Mesothelial cell of epicardium (in vitro differentiated cells): ENCODE measurements around the gene CNTN4. TPM values are rescaled to one million over a fixed set of nuclear protein-coding genes. Genes with fewer than 3 reads are reported as not detected.

Experiments
- DNase-seq, 2 experiments: peaks; one replicate each; pipeline ENCODE4 v3.0.0; 2021; ENCODE audit warnings: low spot score in 2 of 2; ENCODE audit not compliant: unreplicated experiment in 2 of 2
- H3K27ac Mint-ChIP-seq: 2 replicates; pipeline ENCODE4 v1.8.0; 2021; ENCODE audit warnings: mixed read lengths
- H3K27me3 Mint-ChIP-seq: 2 replicates; pipeline ENCODE4 v1.8.0; 2021; ENCODE audit warnings: low read depth, mixed read lengths
- H3K36me3 Mint-ChIP-seq: 2 replicates; pipeline ENCODE4 v1.8.0; 2021; ENCODE audit warnings: mixed read lengths
- H3K4me1 Mint-ChIP-seq: 2 replicates; pipeline ENCODE4 v1.8.0; 2021; ENCODE audit warnings: mixed read lengths
- H3K4me3 Mint-ChIP-seq: 2 replicates; pipeline ENCODE4 v1.8.0; 2021; ENCODE audit warnings: mild to moderate bottlenecking, moderate library complexity, mixed read lengths
- H3K9me3 Mint-ChIP-seq: 2 replicates; pipeline ENCODE4 v1.8.0; 2021; ENCODE audit warnings: mixed read lengths
- total RNA-seq: library from RNA; stranded (reverse); gene quantifications from 3 replicates; pipeline ENCODE4 v1.2.1, GENCODE V29; 2021
- TF ChIP-seq, protein P1 (sequence below): fragments of 200-600 bp; sonication (generic); IDR thresholded peaks from one replicate; pipeline ENCODE4 v1.5.0; 2021; ENCODE audit warnings: antibody characterized with exemption; ENCODE audit not compliant: unreplicated experiment

The CNTN4 gene
- total RNA-seq, 1 donor from 2014 or later = 68.9 TPM

DNA sequence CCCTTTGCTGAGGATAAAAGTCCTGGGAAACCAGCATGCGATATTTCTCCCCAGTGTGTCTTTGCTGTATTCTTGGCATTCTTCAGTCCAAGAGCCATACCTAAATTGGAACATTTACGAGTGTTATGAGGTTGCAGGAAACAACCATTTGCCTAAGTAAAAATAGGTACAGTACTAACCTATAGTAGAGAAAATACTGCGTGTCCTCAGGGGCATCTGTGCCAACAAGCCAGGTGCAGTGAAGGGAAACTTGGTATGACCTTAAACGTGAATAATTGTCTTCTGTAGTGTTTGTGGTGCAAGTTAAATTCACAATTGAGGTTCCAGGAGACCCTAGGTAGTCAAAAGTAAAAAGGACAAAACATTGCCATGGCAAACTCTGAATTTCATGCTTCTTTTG, 999.3 kb downstream of the CNTN4 start:
- no peaks in the 10 kb centered on the region for H3K9me3 Mint-ChIP-seq
- no peaks in the 10 kb centered on the region for H3K36me3 Mint-ChIP-seq
- TF ChIP-seq, protein P1, sequence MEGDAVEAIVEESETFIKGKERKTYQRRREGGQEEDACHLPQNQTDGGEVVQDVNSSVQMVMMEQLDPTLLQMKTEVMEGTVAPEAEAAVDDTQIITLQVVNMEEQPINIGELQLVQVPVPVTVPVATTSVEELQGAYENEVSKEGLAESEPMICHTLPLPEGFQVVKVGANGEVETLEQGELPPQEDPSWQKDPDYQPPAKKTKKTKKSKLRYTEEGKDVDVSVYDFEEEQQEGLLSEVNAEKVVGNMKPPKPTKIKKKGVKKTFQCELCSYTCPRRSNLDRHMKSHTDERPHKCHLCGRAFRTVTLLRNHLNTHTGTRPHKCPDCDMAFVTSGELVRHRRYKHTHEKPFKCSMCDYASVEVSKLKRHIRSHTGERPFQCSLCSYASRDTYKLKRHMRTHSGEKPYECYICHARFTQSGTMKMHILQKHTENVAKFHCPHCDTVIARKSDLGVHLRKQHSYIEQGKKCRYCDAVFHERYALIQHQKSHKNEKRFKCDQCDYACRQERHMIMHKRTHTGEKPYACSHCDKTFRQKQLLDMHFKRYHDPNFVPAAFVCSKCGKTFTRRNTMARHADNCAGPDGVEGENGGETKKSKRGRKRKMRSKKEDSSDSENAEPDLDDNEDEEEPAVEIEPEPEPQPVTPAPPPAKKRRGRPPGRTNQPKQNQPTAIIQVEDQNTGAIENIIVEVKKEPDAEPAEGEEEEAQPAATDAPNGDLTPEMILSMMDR = no peak
- H3K27ac Mint-ChIP-seq = no peak overlapping the region
- peaks cover 10% of the 10 kb centered on the region for H3K27me3 Mint-ChIP-seq
- no peaks in the 10 kb centered on the region for H3K4me1 Mint-ChIP-seq
- DNase-seq = no peak
- no peak overlapping the region for H3K4me3 Mint-ChIP-seq

DNA sequence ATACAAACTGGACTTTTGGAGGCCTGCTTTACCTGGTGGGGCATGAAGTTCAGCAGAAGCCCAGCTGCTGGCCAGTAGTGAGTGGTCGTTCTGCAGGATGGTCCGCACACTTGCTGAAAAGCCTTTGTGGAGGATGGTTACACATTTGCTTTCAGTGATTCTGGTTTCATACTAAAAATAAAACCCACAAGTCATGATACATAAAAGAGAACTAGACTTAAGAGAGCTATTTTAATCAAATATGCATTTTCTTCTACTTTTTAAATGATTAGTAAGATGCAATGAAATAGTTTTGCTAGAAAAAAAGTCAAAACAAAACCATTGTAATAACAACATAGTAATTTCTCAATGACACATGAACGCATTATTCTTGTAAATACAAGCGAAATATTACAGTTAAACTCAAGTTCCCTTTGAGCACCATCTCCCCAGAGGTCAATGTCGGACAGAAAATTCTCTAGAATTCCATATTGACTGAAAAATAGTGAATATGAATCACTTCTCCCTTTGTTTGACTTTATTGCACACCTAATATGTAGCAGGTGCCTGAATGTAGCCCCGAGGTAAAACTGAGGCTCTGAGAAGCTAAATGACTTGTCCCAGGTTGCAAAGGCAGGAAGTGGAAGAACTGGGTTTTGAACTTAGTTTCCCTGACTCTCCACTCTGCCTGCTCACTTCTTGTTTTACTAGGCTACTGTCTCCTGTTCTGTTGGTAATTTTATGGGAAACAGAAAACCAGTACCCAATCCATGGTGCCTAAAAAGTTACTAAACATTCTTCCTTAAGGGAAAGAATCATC, 1003.2 kb downstream of the CNTN4 start:
- TF ChIP-seq, protein P1 = no peak
- Mint-ChIP-seq H3K9me3 (no peaks in the 10 kb centered on the region), H3K4me3 (no peak overlapping the region), H3K27me3 (peaks cover 12% of the 10 kb centered on the region), H3K36me3 (no peaks in the 10 kb centered on the region), H3K27ac (no peak overlapping the region), H3K4me1 (no peaks in the 10 kb centered on the region)
- no peak for DNase-seq

DNA sequence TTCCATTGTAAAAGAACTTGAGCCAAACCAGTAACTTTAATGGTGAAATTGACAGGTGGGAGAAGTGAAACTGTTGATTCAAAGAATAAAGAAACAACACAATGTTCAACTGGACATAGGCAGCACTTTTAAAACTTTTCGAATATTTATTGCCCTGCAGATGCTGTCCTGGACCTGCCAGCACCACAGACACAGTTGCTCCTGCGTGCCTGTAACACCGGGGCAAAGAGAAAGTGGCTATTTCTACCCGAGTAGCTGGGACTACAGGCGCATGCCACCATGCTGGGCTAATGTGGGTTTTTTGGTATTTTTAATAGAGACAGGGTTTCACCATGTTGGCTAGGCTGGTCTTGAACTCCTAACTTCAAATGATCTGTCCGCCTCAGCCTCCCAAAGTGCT, 1004.1 kb downstream of the CNTN4 start:
- Mint-ChIP-seq H3K9me3 (no peaks in the 10 kb centered on the region), H3K4me1 (no peaks in the 10 kb centered on the region), H3K27ac (no peak overlapping the region), H3K4me3 (no peak overlapping the region), H3K27me3 (peaks cover 11% of the 10 kb centered on the region), H3K36me3 (no peaks in the 10 kb centered on the region)
- TF ChIP-seq, protein P1 = no peak
- DNase-seq = no peak

DNA sequence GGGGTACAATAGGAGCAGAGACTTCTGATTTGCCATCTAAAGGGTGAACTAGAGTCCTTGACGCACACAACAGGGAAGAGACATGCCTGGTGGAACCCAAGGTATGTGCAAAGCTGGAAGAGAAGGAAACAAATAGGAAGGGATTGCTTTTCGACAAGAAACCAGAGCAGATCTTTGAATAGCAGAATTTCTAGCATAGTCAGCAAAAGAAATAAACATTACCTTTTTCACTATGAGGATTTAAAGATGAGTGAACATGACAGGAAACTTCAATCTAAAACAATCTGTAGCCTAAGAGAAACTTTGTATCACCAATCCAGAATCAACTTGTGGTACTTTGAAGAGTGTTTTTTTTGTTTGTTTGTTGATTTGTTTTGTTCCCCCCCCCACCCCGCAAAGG, 1006.6 kb downstream of the CNTN4 start:
- Mint-ChIP-seq H3K27ac (no peak overlapping the region), H3K4me1 (peaks cover 2% of the 10 kb centered on the region), H3K4me3 (no peak overlapping the region), H3K9me3 (no peaks in the 10 kb centered on the region), H3K36me3 (no peaks in the 10 kb centered on the region), H3K27me3 (peaks cover 15% of the 10 kb centered on the region)
- no peak for DNase-seq
- TF ChIP-seq, protein P1 = no peak

DNA sequence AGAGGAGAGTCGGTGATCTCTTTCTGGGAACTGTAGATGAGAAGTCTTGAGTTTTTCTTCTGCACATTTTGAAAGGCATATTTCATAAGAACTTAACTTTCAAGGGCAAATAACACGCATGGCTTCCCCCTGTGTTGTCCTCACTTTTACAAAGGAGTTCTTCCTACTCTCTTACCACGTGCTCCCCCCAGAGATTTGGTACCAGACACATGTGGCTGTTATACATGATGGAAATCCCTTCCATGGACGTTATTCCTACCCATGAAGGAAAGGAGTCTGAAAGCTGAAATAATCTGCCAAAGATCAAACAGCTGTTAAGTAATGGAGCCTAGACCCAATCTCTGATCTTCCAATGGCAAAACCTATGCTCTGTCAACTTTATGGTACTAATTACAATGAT, 1007.1 kb downstream of the CNTN4 start:
- Mint-ChIP-seq H3K27ac (no peak overlapping the region), H3K4me3 (no peak overlapping the region), H3K4me1 (peaks cover 4% of the 10 kb centered on the region), H3K27me3 (peaks cover 15% of the 10 kb centered on the region), H3K36me3 (no peaks in the 10 kb centered on the region), H3K9me3 (no peaks in the 10 kb centered on the region)
- TF ChIP-seq, protein P1 = no peak
- no peak for DNase-seq

DNA sequence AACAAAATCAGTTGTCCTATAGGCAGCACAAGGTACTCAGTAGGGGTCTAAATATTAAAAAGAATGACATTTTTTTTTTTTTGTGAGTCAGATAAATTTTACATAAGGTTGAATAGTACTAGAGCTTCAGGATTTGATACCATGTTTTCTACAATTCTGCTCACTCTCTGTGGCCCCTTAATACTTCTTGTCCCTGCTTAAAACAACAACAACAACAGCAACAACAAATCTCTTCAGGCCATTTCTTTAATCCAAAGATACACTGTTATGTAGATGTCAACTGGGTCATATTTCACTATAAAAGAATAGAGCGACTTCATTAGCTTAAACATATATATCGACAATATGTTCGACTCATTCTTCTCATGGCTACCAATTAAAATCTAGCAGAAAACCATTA, 1008.5 kb downstream of the CNTN4 start:
- TF ChIP-seq, protein P1 = no peak
- Mint-ChIP-seq H3K27ac (no peak overlapping the region), H3K4me1 (peaks cover 4% of the 10 kb centered on the region), H3K27me3 (peaks cover 15% of the 10 kb centered on the region), H3K4me3 (no peak overlapping the region), H3K36me3 (no peaks in the 10 kb centered on the region), H3K9me3 (no peaks in the 10 kb centered on the region)
- no peak for DNase-seq
